Head of caudate nucleus (tissue), 42 donors: Measurements from ENCODE around the gene RNF180.

Source experiments
- DNase-seq, 42 donors: peaks; one replicate each; pipeline versions ENCODE4 v3.0.0 to v3.0.0-alpha.2; 2020 to 2021; ENCODE audit warnings: mixed read lengths in 7 of 42
- intact Hi-C: fragments of 100-400 bp; cut with DNase I; formaldehyde crosslinking; loops from one replicate; pipeline ENCODE4 v1.15.0; 2022

The RNF180 gene

GRCh38 chr5:64166201-64166959 is 737 bp downstream of the RNF180 start:
- peak in 35 of 42 donors; percentile 5 to 68 (median 29) for DNase-seq
- intact Hi-C loops: no loop called here

GRCh38 chr5:64176301-64176700 is 10.7 kb downstream of the RNF180 start:
- intact Hi-C loops: no loop called here
- DNase-seq: no peak

GRCh38 chr5:64180661-64181343 is 15.2 kb downstream of the RNF180 start:
- peak in 20 of 42 donors; percentile 3 to 56 (median 18) for DNase-seq
- intact Hi-C loops: no loop called here

GRCh38 chr5:64181440-64181839 is 15.8 kb downstream of the RNF180 start:
- intact Hi-C loops: no loop called here
- no peak for DNase-seq

GRCh38 chr5:64183956-64184355 is 18.3 kb downstream of the RNF180 start:
- intact Hi-C loops: no loop called here
- no peak for DNase-seq

- no peak for DNase-seq
- intact Hi-C loops: no loop called here
Measured at GRCh38 chr5:64184832-64185231, 19.2 kb downstream of the RNF180 start.

GRCh38 chr5:64188776-64189175 is 23.1 kb downstream of the RNF180 start:
- intact Hi-C loops: no loop called here

GRCh38 chr5:64190562-64191306 is 25.1 kb downstream of the RNF180 start:
- intact Hi-C loops: no loop called here

More at GRCh38 chr5:64188776-64189175, 23.1 kb downstream of the RNF180 start:
- DNase-seq: no peak

GRCh38 chr5:64195981-64196380 is 30.3 kb downstream of the RNF180 start:
- intact Hi-C loops: no loop called here
- no peak for DNase-seq

More at GRCh38 chr5:64190562-64191306, 25.1 kb downstream of the RNF180 start:
- no peak for DNase-seq

- no peak for DNase-seq
- intact Hi-C loops: no loop called here
Measured at GRCh38 chr5:64199425-64199824, 33.8 kb downstream of the RNF180 start.

GRCh38 chr5:64201996-64202395 is 36.4 kb downstream of the RNF180 start:
- intact Hi-C loops: no loop called here
- no peak for DNase-seq

GRCh38 chr5:64206653-64207052 is 41.0 kb downstream of the RNF180 start:
- DNase-seq: no peak
- intact Hi-C loops: no loop called here

- intact Hi-C loops: no loop called here
- DNase-seq: no peak
Measured at GRCh38 chr5:64207978-64208377, 42.3 kb downstream of the RNF180 start.

GRCh38 chr5:64209353-64209752 is 43.7 kb downstream of the RNF180 start:
- DNase-seq: no peak
- intact Hi-C loops: no loop called here

- intact Hi-C loops: no loop called here
- peak in 1 of 42 donors; percentile 58 for DNase-seq
Measured at GRCh38 chr5:64210866-64211265, 45.2 kb downstream of the RNF180 start.

GRCh38 chr5:64213011-64213410 is 47.4 kb downstream of the RNF180 start:
- intact Hi-C loops: no loop called here
- DNase-seq: no peak

GRCh38 chr5:64213531-64213930 is 47.9 kb downstream of the RNF180 start:
- no peak for DNase-seq
- intact Hi-C loops: no loop called here

- no peak for DNase-seq
- intact Hi-C loops: no loop called here
Measured at GRCh38 chr5:64214132-64214531, 48.5 kb downstream of the RNF180 start.

- intact Hi-C loops: no loop called here
- DNase-seq: no peak
Measured at GRCh38 chr5:64221911-64222310, 56.3 kb downstream of the RNF180 start.
